IMR-90 (cell line): ENCODE measurements around the gene ITM2C. TPM values are rescaled to one million over a fixed set of nuclear protein-coding genes. Genes with fewer than 3 reads are reported as not detected.

Experiments
- ATAC-seq: fragments of 200-7000 bp; cut with Tn5 transposase; 2 replicates; pipeline ENCODE4 v1.9.1; 2020; ENCODE audit warnings: low read depth, mild to moderate bottlenecking, moderate library complexity
- BruUV-seq: library from RNA; stranded (reverse); fragments of 400-500 nt; replicated peaks from 2 replicates; lab custom pipeline; 2021; lab: Mats Ljungman, UMichigan
- CTCF ChIA-PET: fragments of 300-600 bp; formaldehyde crosslinking; extraction: SDS; loops from one replicate; lab custom pipeline; 2021; ENCODE audit warnings: antibody characterized with exemption; lab: Yijun Ruan, JAX
- POLR2A ChIA-PET: fragments of 300-600 bp; sonication (Branson Sonifier 250); formaldehyde crosslinking; loops from one replicate; lab custom pipeline; 2022; ENCODE audit warnings: antibody characterized with exemption; ENCODE audit not compliant: unreplicated experiment; lab: Charles Lee
- DNase-seq: peaks from one replicate; pipeline ENCODE4 v3.0.0; 2013
- H2AFZ ChIP-seq: replicated peaks from 2 replicates; pipeline ENCODE3; 2013; ENCODE audit warnings: low read length, mild to moderate bottlenecking; ENCODE audit not compliant: poor library complexity
- H2AK5ac ChIP-seq: 2 replicates; pipeline ENCODE4 v1.6.1; 2013; ENCODE audit warnings: low read depth, low read length, inconsistent platforms
- H2AK9ac ChIP-seq: replicated peaks from 2 replicates; pipeline ENCODE3; 2013; ENCODE audit warnings: mild to moderate bottlenecking, low read depth, low read length, moderate library complexity; ENCODE audit not compliant: poor library complexity
- H2BK120ac ChIP-seq: 2 replicates; pipeline ENCODE4 v1.6.1; 2013; ENCODE audit warnings: low read depth, low read length, inconsistent platforms
- H2BK15ac ChIP-seq: 3 replicates; pipeline ENCODE4 v1.6.1; 2013; ENCODE audit warnings: low read depth, low read length, inconsistent platforms
- H2BK20ac ChIP-seq: 2 replicates; pipeline ENCODE4 v1.6.1; 2013; ENCODE audit warnings: low read depth, mild to moderate bottlenecking, inconsistent platforms, low read length, moderate library complexity
- H2BK5ac ChIP-seq: 2 replicates; pipeline ENCODE4 v1.6.1; 2013; ENCODE audit warnings: mild to moderate bottlenecking, low read depth, low read length, inconsistent platforms; ENCODE audit not compliant: poor library complexity, severe bottlenecking
- H3K14ac ChIP-seq: replicated peaks from 2 replicates; pipeline ENCODE4 v1.6.1; 2013; ENCODE audit warnings: low read depth, low read length, inconsistent platforms
- H3K18ac ChIP-seq: 2 replicates; pipeline ENCODE4 v1.6.1; 2013; ENCODE audit warnings: low read depth, low read length, control low read depth
- H3K23ac ChIP-seq: 2 replicates; pipeline ENCODE4 v1.6.1; 2013; ENCODE audit warnings: low read depth, low read length, inconsistent platforms
- H3K27ac ChIP-seq: 2 replicates; pipeline ENCODE4 v1.5.1; 2013; ENCODE audit warnings: mild to moderate bottlenecking, control low read depth, low read length; ENCODE audit not compliant: insufficient read depth
- H3K27me3 ChIP-seq: 2 replicates; pipeline ENCODE4 v1.6.1; 2013; ENCODE audit warnings: low read length; ENCODE audit not compliant: control insufficient read depth, insufficient read depth
- H3K36me3 ChIP-seq: 2 replicates; pipeline ENCODE4 v1.6.1; 2013; ENCODE audit warnings: low read length, mixed read lengths; ENCODE audit not compliant: control insufficient read depth, insufficient read depth
- H3K4ac ChIP-seq: 2 replicates; pipeline ENCODE4 v1.6.1; 2013; ENCODE audit warnings: low read depth, low read length, inconsistent platforms
- H3K4me1 ChIP-seq: 2 replicates; pipeline ENCODE4 v1.6.1; 2013; ENCODE audit warnings: low read length, mixed read lengths; ENCODE audit not compliant: control insufficient read depth, insufficient read depth
- H3K4me2 ChIP-seq: 2 replicates; pipeline ENCODE4 v1.6.1; 2013; ENCODE audit warnings: low read depth, mild to moderate bottlenecking, control low read depth, low read length, moderate library complexity
- H3K4me3 ChIP-seq: 2 replicates; pipeline ENCODE4 v1.5.1; 2013; ENCODE audit warnings: low read depth, mild to moderate bottlenecking, control low read depth, low read length, moderate library complexity; ENCODE audit not compliant: insufficient read depth
- H3K56ac ChIP-seq: 2 replicates; pipeline ENCODE4 v1.6.1; 2013; ENCODE audit warnings: low read length, inconsistent platforms; ENCODE audit not compliant: insufficient read depth; ENCODE audit errors: extremely low read depth
- H3K79me1 ChIP-seq, 2 experiments: 2 replicates each; pipeline ENCODE4 v1.6.1; 2013; ENCODE audit warnings: low read length in 2 of 2, inconsistent platforms in 1 of 2, low read depth in 1 of 2
- H3K9ac ChIP-seq: 2 replicates; pipeline ENCODE4 v1.6.1; 2013; ENCODE audit warnings: low read depth, low read length, control low read depth
- H3K9me1 ChIP-seq: 2 replicates; pipeline ENCODE4 v1.6.1; 2013; ENCODE audit warnings: low read length, inconsistent platforms; ENCODE audit not compliant: insufficient read depth
- H3K9me3 ChIP-seq: 2 replicates; pipeline ENCODE4 v1.6.1; 2013; ENCODE audit warnings: low read length; ENCODE audit not compliant: control insufficient read depth, insufficient read depth
- H4K20me1 ChIP-seq: 2 replicates; pipeline ENCODE4 v1.6.1; 2013; ENCODE audit warnings: low read length, inconsistent platforms; ENCODE audit not compliant: insufficient read depth
- H4K5ac ChIP-seq: 2 replicates; pipeline ENCODE4 v1.6.1; 2013; ENCODE audit warnings: mild to moderate bottlenecking, low read depth, low read length, control low read depth
- H4K8ac ChIP-seq, 2 experiments: 2 replicates each; pipeline ENCODE4 v1.6.1; 2013; ENCODE audit warnings: low read depth in 2 of 2, low read length in 2 of 2, control low read depth in 1 of 2, inconsistent platforms in 1 of 2
- H4K91ac ChIP-seq: 2 replicates; pipeline ENCODE4 v1.6.1; 2013; ENCODE audit warnings: low read depth, low read length, inconsistent platforms; ENCODE audit not compliant: insufficient read depth
- BHLHE40 ChIP-seq: fragments of 150-350 bp; IDR thresholded peaks from 2 replicates; pipeline ENCODE4 v1.6.1; 2016; ENCODE audit warnings: mild to moderate bottlenecking, low read depth, low read length
- RCOR1 ChIP-seq: IDR thresholded peaks from 2 replicates; pipeline ENCODE4 v1.6.1; 2012; ENCODE audit warnings: mild to moderate bottlenecking, low read length, improper control_type of control experiment; ENCODE audit not compliant: insufficient replicate concordance
- WGBS, 2 experiments: methylation state at CpG; one replicate each; pipeline versions ENCODE4 v1.1.5 to v1.1.7; 2013; ENCODE audit warnings: missing lambda C conversion rate in 2 of 2; ENCODE audit not compliant: insufficient read length in 1 of 2; ENCODE audit errors: extremely low coverage in 2 of 2; 5-methylcytosine and 5-hydroxymethylcytosine counted together
- dilution Hi-C: fragments of 300-500 bp; cut with HindIII; formaldehyde crosslinking; loops from one replicate; pipeline ENCODE4 v1.14.3; 2018; ENCODE audit warnings: low sequenced_read_pairs; ENCODE audit not compliant: unreplicated experiment
- in situ Hi-C: fragments of 300-500 bp; cut with MboI; formaldehyde crosslinking; loops from 3 replicates; pipeline ENCODE4 v1.14.3; 2019; ENCODE audit warnings: low sequenced_read_pairs, inconsistent platforms, mixed read lengths
- intact Hi-C: fragments of 100-400 bp; cut with micrococcal nuclease; formaldehyde crosslinking; loops from 2 replicates; pipeline ENCODE4 v1.10.0; 2022
- polyA plus RNA-seq, 3 experiments: library from polyadenylated mRNA; depleted of rRNA; stranded (reverse); fragments of >200 nt; gene quantifications; 2 replicates each; pipeline ENCODE4 v1.2.3, GENCODE V29; 2012; ENCODE audit warnings: low replicate concordance in 1 of 3
- total RNA-seq: library from RNA; depleted of rRNA; stranded (reverse); fragments of >200 nt; gene quantifications from 2 replicates; pipeline ENCODE4 v1.2.3, GENCODE V29; 2012

The ITM2C gene
- total and polyA plus RNA-seq, 2 of the 4 experiments (the other 2 are of a cell fraction), result 46.8 to 274 TPM

DNA sequence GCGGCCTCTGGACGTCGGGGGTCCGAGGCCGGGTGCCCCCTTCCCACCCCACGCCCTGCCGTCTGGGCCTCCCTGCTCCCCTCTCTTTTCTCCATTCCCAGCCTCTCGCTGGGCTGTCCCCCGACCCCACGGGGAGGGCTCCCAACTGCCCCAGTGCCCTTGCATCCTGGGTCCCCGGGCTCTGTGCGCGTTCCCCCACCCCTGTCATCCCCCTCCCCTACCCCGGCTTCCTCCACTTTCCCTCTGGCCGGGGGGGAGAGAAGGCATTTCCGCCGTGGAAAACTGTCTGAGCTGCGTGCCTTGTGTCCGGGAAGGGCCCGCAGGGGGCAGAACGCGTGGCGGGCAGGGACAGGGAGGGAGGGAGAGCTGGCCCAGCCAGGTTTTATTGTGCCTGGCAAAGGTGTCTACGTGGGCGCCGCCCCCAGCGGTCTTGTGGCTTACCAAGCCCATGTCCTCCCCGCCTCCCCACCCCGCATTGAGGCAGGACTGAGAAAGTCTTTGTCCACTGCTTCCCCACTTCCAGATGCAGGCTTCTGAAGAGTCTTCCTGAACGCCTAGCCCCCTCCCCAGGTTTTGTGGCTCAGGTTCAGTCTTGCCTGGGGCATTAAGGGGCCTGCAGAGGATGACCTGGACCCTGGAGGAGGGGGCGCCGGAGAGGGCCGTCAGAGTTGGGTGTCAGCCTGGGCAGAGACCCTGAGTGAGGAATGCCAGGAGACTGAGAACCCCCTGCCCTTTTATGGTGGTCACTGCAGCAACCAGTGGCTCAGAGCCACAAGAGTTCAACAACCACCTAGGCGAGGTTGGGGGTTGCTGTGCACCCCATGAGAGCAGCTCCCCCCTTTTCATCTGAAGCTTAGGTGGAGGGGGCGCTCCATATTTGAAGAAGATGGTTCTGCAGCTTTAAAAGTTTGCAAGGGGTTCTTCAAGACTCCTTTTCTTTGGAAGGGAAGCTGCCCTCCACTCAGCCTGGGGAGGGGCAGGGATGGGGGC, 1.3 kb downstream of the ITM2C start:
- Histone ChIP-seq H2AK5ac (peak overlapping the region; percentile 57; the same call in 1 of the 2 replicates), H3K79me1 (peaks cover 3 to 39% of the 10 kb centered on the region in 2 experiments; a peak in 3 of 4 replicates), H3K27ac (no peak overlapping the region), H3K27me3 (peaks cover 22% of the 10 kb centered on the region), H4K8ac (peak overlapping the region; percentile 33 to 64; a peak in 2 of 4 replicates), H3K4me1 (peaks cover 12% of the 10 kb centered on the region; the same call in 1 of the 2 replicates), H4K5ac (no peak overlapping the region; the same call in 1 of the 2 replicates), H2AFZ (peak overlapping the region; percentile 95), H2AK9ac (peak overlapping the region; percentile 88), H2BK20ac (no peak overlapping the region), H3K4ac (peak overlapping the region; percentile 10; the same call in 1 of the 2 replicates), H3K56ac (no peak overlapping the region), H3K23ac (peak overlapping the region; percentile 27; the same call in 1 of the 2 replicates), H4K20me1 (peaks cover 21% of the 10 kb centered on the region), H3K9me3 (no peaks in the 10 kb centered on the region), H3K36me3 (no peaks in the 10 kb centered on the region), H3K9ac (peak overlapping the region; percentile 42), H3K4me3 (peak overlapping the region; percentile 98), H2BK5ac (no peak overlapping the region), H3K18ac (no peak overlapping the region), H4K91ac (no peak overlapping the region), H2BK120ac (no peak overlapping the region), H2BK15ac (no peak overlapping the region), H3K9me1 (peaks cover 6% of the 10 kb centered on the region; the same call in 1 of the 2 replicates), H3K4me2 (peak overlapping the region; percentile 80), H3K14ac (no peak overlapping the region)
- intact Hi-C loops (loop anchor here (1.0 kb wide), 1 partner anchor 121 kb away; no protein-coding TSS in a partner anchor), dilution Hi-C loops (no loop called here), in situ Hi-C loops (no loop called here)
- TF ChIP-seq RCOR1, result no peak
- peak; percentile 39; the same call in 1 of the 2 replicates for TF ChIP-seq BHLHE40
- BruUV-seq, result no TSS peak
- 27% methylated on average over 4 of the region's 35 CpGs; no CpG with 5 or more reads in 1 of the 2 experiments for WGBS, 2 experiments
- ChIA-PET CTCF (interaction anchor here (1.3 kb wide), 1 partner anchor 41 kb away, joined by 3 read pairs; no protein-coding TSS in a partner anchor), POLR2A (no interaction called here)
- ATAC-seq (peak; percentile 16), DNase-seq (no peak)
